ENCODE results near the gene KCNK4. TPM values are rescaled to one million over a fixed set of nuclear protein-coding genes. Genes with fewer than 3 reads are reported as not detected.
A peak's percentile ranks its signal among the peaks of the same experiment; 100 is the strongest.

KCNK4 gene
- total and polyA plus RNA-seq, 2 of the 13 experiments (the other 11 are each of a cell fraction or from before 2014, with no cell fraction given), result not detected

- TF ChIP-seq JUNB (CRISPR knock-in tag; IDR thresholded peaks at IDR 0.05; ENCODE audit: borderline replicate concordance), result no peak
- TF ChIP-seq ZNF644 (CRISPR knock-in tag; IDR thresholded peaks at IDR 0.05; ENCODE audit: low read depth), result no peak
- TF ChIP-seq KIAA2018 (CRISPR knock-in tag; IDR thresholded peaks at IDR 0.05; ENCODE audit: borderline replicate concordance), result no peak
- 0 out of 2 replicates have a peak, but pooled peaks have one; percentile 44 for TF ChIP-seq ELF3 (CRISPR knock-in tag; IDR thresholded peaks at IDR 0.05)
- TF ChIP-seq ATF5 (CRISPR knock-in tag; IDR thresholded peaks at IDR 0.05; ENCODE audit: low read depth), result no peak
- no peak for TF ChIP-seq TBL1XR1 (IDR thresholded peaks at IDR 0.05; ENCODE audit: borderline replicate concordance, low read length, partially characterized antibody)
- no peak for TF ChIP-seq SKIL (CRISPR knock-in tag; IDR thresholded peaks at IDR 0.05; ENCODE audit: borderline replicate concordance)
- TF ChIP-seq KMT2B (CRISPR knock-in tag; IDR thresholded peaks at IDR 0.05), result no peak
- TF ChIP-seq ZNF260 (CRISPR knock-in tag; IDR thresholded peaks at IDR 0.05; ENCODE audit: borderline replicate concordance, low read depth), result no peak
- TF ChIP-seq SP140L (CRISPR knock-in tag; IDR thresholded peaks at IDR 0.05; ENCODE audit: borderline replicate concordance), result no peak
- TF ChIP-seq NFE2L1 (CRISPR knock-in tag; IDR thresholded peaks at IDR 0.05; ENCODE audit: borderline replicate concordance), result no peak
- TF ChIP-seq ATF1 (CRISPR knock-in tag; IDR thresholded peaks at IDR 0.05), result no peak
- no peak for TF ChIP-seq AFF4 (CRISPR knock-in tag; IDR thresholded peaks at IDR 0.05)
- TF ChIP-seq STAG1 (CRISPR knock-in tag; IDR thresholded peaks at IDR 0.05), result peak; percentile 61
Observed at GRCh38 chr11:64331569-64332371, 40.7 kb downstream of the KCNK4 start (continued).

All from HepG2 (cell line).